ENCODE results near the gene TMEM269.

GRCh38 chr1:42831273-42831672, 46.5 kb downstream of the TMEM269 start:
- TF ChIP-seq CTCF (IDR thresholded peaks at IDR 0.05; ENCODE audit: poor library complexity) (no peak), EZH2 (IDR thresholded peaks at IDR 0.05; ENCODE audit: borderline replicate concordance) (no peak), EZH2phosphoT487 (IDR thresholded peaks at IDR 0.05; ENCODE audit: low read depth, severe bottlenecking, unreplicated experiment) (no peak)
